ENCODE results near the gene JAZF1.

Gene JAZF1

DNA sequence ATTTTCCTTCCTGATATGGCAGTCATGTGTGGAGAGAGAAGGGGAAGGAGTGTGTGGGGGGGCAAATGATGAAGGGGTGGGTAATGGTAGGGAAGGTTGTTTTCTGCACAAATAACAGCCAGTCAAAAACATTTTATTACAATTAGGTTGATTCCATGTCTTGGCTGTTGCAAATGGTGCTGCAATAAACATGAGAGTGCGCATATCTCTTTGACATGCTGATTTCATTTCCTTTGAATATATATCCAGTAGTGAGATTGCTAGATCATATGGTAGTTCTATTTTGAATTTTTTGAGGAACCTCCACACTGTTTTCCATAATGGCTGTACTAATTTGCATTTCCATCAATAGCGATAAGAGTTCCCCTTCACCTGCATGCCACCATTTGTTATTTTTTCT, 10.6 kb upstream of the JAZF1 start:
- no peak for DNase-seq

GRCh38 chr7:28190077-28190710, 9.6 kb upstream of the JAZF1 start:
- DNase-seq = no peak

- DNase-seq = no peak
Measured at GRCh38 chr7:28187012-28187411, 6.4 kb upstream of the JAZF1 start.

DNA sequence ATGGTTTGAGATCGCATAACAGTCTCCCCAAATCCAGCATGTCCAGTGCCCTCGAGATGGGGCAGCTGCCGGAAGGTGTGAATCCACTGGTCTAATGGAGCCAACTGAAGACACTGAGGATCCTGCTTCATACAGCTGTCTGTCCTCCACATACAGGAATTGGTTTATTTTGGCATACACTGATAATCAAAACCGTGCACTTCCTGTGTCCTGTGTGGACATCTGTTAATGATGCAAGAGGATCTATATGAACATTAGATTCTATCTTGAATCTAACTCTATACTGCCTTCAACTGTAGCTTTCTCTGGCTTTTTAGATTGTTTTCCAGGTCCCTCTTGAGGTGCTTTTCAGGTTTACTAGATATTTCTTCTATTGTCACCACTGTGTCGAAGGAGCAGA, 3.0 kb upstream of the JAZF1 start:
- no peak for DNase-seq

DNA sequence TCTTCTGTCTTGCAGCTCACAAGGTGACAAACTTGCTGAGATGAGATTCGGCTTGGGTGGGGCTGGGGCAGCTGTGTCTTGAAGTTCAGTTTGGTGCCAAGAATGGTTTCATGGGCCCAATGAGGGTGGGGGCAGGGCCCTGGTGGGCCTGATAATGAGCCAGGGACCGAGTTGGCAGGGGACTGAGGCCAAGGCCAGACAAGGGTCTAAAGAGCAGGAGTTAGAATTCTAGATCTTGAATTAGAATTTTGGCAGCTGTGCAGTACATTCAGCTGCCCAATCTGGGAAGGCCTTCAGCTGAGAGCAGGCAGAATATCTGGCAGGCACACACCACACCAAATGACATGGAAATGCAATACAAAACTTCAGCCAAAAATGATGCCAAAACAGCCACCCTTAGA, 1.5 kb upstream of the JAZF1 start:
- DNase-seq = no peak

- DNase-seq = no peak
Measured at GRCh38 chr7:28181416-28181815, 821 bp upstream of the JAZF1 start.

DNA sequence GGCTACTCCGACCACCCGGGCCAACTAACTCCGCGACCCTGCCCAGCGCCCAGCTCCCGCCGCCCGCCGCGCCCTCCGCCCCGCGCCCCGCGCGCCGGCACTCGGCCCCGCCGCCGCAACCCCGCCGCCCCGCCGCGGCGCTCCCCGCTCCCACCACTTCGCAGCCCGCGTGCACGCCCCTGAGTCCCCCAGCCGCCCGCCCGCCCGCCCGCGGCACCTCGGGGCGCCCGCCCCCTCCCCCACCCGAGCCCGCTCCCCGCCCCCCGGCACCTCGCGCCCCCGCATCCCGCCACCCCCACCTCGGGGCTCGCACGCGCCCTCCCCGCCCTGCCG, 598 bp downstream of the JAZF1 start:
- DNase-seq = no peak

DNA sequence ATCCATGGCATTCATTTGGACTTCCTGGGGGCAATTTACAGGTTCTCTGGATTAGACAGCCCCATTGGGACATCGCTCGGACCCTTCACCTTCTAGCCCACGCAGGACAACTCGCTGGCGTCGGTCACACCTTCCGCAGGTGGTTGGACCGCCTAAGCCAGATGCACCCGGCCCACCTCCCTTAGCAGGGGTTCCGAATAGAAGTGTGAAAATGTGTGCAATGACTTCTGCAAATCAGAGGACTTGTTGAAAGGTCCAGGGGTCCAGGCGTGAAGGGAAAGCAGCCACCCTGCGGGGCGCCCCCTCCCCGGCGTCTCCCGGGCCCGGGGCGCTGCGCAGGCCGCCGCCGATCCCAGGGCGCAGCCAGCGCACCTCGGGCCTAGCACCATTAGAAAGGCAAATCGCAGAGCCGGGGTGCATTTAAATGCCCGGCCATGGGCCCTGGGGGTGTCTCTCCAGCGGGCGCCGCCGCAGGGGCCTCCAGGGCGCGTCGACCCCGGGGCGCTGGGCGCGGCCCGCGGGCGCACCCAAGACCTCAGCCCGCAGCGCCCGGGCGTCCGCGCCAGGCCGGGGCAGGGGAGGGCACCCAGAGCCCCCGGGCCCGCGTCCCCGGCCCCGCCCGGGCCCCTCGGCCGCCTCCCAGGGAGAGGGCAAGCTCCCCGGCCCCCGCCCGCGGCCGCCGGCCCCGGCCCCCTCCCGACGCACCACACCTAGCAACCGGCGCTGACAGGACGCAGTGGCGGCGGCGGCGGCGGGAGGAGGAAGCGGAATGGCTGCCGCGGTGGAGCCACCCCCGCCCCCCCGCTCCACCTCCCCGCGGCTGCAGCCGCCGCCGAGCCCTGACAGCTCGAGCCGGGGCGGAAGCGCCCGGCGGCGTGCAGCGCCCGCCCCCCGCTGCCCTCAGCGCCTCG, 1.2 kb downstream of the JAZF1 start:
- DNase-seq = peak; percentile 65

DNA sequence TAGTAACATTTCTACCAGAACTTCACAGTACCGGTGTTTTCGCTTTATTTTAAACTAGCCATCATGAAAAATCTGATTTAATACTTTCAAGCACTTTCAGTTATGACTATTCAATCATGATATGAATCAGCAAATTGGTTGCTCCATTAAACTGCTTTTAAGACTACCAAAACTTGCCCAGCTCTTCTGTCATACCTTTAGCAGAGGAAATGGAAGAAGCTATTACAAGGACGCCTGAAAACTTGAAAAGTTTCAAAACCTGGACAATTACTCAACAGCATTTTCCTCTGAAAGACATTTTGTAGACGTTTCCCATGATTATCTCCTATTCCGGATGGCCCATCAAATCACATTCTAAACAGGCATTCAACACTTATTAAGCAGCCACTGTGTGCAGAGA, 2.0 kb downstream of the JAZF1 start:
- DNase-seq = no peak

DNA sequence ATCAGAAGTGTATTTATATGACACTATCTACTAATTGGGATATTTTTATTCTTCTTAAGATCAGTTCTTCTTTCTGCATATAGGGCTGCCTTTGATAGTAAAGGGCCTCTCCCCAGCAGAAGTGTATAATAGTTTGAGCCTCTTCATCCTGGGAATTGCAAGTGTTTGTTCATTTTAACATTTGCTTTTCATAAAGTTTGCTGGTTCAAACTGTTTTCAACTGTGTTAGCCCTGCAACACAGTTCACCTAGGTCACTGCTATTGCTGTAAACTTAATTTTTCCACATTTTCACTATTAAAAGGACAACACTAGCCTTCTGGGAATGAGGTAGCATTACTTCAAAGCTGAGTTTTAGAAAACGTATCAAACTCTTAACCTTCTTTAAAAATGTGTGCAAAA, 2.8 kb downstream of the JAZF1 start:
- no peak for DNase-seq

DNA sequence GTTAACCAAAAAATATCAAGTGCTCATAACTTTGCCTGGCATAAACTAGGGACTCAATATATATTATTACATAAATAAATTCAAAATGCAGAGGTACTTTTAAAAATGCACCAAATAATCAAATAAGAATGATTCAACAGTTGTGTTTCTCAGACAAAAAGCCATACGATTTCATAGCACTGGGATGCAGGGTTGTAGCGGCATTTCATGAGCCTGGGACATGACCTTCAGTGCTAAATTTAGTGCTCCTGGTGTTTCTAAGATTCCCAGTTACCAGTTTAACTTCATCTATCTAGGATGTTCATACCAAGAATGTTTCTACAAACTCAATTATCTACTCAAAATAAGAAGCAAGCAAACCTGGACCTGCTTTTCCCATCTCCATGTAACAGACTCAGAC, 4.0 kb downstream of the JAZF1 start:
- DNase-seq = no peak

DNA sequence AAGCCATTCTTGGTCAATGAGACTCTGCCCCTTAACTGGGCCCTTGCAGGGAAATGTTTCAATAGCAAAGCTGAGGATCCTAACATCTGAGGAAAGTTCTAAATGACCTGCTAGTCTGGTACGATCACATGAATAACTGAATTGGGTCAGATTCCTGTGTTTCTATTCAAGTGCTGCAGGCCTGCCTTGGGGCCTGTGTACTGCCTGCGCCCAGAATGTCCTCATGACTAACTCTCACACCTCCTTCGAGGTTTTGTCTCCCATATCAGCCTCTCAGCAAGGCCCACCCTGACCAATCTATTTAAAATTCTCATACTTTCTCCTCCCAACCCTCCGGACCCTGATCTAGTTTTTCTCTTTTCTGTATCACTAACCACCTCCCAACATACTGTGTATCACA, 4.4 kb downstream of the JAZF1 start:
- DNase-seq = no peak

DNA sequence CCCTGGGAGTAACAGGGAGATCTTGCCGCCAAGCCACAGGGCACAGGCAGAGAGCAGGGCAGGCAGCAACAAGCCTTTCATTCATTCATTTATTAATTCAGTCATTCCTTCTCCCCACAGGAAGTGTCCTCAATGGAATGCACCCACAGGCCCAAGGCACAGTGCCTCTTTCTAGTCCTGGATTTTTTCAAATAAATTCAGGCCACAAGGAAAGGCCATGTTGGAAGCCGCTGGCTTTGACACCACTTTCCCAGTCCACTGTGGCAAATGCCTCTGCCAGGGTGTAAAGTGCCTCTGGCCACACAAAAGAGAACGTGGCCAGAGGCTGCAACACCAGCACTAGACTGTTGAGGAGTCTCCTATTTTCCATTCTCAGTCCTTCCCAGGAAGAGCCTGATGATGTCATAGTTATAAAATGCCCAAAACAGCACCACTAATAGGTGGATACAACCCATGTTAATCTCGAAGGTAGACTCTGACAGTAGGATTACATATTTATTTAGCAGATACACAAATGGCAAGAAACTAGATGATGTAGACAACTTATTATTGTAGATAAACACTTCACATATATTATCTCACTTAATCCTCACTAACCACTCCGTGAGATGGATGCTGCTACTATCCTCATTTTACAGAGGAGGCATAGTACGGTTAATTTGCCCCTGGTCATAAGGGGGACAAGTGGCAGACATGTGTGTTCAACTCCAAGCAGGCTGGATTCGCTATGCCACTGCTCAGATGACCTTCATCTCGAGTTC, 5.5 kb downstream of the JAZF1 start:
- no peak for DNase-seq

DNA sequence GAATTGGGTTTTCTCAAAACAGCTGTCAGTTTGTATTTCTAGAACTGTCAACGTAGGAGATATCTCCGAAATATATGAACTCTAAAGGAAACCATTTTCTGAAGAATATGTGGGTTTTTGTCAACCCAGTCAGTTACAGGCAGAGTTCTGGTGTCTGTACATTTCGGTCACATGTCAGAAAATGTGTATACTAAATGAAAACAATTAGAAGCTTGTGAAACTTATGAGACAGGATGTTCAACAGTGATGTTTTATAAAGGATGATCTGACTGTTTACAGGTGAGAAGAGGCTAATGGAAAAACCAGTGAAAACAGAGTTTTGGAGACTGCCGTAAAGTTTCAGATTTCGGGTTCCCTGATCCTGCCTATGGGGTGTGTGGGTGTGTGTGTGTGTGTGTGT, 6.2 kb downstream of the JAZF1 start:
- DNase-seq = no peak

DNA sequence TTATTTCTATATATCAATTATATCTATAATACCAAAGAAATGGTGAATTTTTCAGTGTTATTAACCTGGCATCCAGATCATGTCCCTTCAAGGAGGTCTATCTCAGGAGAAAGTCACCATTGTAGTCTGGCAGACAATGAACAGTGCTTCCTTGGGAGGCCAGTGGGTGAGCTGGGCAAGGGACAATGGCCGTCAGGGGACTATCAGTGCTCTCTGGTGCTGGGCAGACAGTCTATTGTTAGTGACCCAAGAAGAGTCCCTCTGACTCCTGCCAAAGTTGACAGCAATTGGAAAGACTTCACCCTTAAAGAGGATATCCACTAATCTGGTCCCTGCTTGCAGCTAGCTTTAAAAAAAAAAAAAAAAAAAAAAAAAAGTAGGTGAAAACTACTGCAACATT, 7.1 kb downstream of the JAZF1 start:
- no peak for DNase-seq

GRCh38 chr7:28172958-28173357, 7.6 kb downstream of the JAZF1 start:
- no peak for DNase-seq

DNA sequence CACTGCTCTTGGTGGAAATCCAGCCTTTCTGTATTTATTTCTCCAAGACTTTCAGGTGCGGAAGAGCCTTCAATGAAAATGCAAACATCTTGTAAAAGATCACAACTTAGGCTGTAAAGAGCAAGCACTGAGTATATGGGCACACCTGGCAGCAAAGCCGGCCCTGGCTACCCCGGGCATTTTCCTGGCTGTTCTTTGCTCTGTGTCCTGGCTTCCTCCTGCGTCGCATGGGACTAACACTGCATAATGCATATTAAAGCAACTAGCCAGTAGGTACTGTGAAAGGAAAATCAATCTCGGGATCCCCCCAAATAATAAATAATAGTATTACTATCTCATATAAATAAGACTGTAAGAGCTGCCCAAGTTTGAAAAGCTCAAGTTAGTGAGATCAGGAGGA, 9.9 kb downstream of the JAZF1 start:
- DNase-seq = no peak

DNA sequence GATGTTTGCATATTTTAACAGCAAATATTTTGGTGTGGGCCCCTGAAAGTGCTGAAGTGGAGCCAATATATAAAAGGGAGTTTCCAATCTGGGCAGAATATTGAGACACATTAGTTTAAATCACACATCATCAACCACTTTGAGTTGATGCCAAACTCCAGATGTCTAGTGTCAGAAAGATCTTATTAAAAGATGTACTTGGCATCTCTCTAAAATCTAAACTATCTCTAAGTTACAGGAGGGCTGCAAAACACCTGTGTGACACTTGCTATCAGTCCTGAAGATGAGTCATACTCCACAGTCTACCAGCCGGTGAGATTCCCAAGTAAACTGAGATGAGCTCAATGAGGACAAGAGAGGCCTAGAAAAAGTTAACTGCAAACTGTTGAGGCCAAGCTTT, 11.4 kb downstream of the JAZF1 start:
- no peak for DNase-seq

DNA sequence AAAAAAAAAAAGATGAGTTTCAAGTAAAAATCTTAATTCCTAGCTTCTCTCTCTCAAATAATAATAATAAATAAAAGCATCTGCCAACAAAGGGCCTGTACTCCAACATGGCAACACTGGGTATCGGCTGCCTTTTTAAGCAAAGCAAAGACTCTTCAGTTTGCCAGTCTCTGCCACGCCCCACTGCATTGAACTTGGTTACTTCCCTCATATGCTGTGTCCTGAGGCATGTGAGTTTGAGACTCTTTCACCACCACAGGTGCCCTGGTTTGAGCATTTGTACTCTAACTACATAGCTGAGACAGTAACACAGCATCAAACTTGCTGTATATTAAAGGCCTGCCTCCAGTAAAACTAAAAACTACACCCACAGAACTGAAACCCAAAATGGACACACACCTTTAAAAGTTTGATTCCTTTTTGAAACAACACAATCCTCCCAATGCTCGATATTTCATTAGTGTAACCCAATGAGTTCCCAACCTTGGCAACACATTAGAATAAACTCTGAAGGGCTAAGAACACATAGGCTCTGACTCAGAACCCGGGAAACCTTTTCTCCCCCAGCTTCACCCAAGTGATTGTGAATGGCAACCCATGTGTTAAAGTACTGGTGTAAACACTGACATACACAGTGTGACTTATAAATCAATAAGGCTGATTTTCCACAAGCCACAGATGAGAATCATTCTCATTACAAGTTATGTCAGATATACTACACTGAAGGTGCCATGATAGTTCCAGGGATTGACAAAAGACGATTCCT, 12.0 kb downstream of the JAZF1 start:
- no peak for DNase-seq

DNA sequence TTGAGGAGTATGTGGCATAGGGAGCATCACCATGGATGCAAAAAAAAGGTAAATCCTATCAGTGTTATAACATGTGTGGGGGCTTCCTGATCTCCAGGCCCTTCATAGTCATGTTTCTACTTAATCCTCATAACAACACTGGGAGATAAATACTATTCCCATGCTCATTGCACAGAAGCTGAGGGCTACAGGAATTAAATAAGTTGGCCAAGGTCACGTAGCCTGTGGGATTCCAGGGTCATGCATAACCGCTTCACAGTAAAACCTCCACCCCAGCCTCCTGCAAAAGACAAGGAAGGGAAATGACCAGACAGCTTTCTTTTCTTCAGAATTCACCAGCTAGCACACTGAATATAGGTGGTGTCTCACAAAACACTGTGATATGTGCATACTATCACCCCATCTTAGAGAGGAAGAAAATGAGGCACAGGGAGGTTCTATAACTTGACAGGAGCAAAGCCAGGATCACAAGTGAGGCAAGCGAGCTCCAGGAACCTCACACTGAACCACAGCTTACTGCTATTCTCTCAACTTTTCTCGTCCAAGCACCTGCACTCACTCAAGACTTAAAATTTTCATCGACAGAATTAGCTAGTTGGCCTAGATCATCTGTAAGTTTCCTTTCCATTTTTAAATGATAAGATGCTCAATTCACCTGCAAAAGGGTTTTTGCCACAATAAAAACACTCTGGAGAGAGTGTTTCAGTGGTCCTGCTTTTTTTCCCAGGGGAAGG, 13.4 kb downstream of the JAZF1 start:
- DNase-seq = no peak

DNA sequence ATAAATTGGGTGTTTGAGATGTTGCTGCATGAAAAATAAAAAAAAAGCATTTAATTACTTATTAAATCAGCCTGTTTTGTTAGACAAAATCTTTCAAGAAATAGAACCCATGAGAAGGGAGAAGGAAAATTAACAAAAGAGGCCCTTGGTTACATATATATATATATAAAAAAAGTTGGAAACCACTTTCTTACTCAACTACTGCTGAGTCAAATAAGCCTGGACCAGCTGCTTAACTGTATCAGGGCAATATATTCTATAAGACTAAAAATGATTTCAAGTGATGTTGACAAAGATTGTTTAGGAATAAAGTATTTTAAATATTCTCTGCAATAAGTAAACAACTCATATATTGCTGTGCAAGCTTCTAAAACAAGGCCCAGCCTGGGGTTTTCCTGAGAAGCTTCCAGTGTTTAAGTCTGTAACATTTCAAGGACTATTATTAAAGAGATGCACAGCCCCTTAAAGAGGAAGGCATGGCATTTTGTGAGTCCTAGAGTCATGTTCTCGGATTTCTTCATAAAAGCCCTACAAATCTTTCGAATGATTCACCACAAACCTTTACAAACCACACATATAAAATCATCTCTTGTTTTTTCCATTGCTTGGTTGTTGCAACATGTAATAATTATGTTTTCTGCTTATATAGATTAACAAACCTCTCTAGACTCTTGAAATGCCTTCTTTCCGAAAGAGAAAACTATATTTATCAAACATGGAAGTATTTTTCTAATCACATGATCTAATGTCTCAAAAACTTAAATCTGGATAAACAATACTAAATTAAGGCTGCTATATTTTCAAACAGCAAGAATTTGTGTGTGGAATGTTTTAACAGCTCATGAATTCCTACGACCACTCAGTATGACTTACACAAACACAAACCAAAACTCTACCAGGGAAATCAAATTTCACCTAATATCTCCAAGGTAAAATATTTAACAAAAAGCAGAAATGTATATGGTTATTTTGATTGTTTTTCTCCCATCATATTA, 14.3 kb downstream of the JAZF1 start:
- no peak for DNase-seq

All from NCI-H345 (cell line).